OCI-LY1 (cell line): Measurements from ENCODE around the gene KLHDC4.
A peak's percentile ranks its signal among the peaks of the same experiment; 100 is the strongest.

ENCODE experiments used
- H2AFZ ChIP-seq: fragments of 200-600 bp; sonication (generic), shearing (Covaris generic); 2 replicates; pipeline ENCODE4 v1.6.0; 2014; ENCODE audit warnings: antibody characterized with exemption, mild to moderate bottlenecking, low read length
- H3F3A ChIP-seq: fragments of 200-600 bp; sonication (generic), shearing (Covaris generic); 2 replicates; pipeline ENCODE4 v1.6.0; 2014; ENCODE audit warnings: mild to moderate bottlenecking, antibody characterized with exemption, low read length, moderate library complexity; ENCODE audit not compliant: insufficient read depth
- H3K27ac ChIP-seq: fragments of 200-600 bp; sonication (generic); 2 replicates; pipeline ENCODE4 v1.5.1; 2014; ENCODE audit warnings: low read length, mixed run types, mild to moderate bottlenecking, low read depth; ENCODE audit not compliant: poor library complexity, severe bottlenecking
- H3K27me3 ChIP-seq: fragments of 200-600 bp; sonication (generic); 2 replicates; pipeline ENCODE4 v1.6.0; 2014; ENCODE audit warnings: antibody characterized with exemption, mild to moderate bottlenecking, low read length, moderate library complexity; ENCODE audit not compliant: insufficient read depth
- H3K36me3 ChIP-seq: fragments of 200-600 bp; sonication (generic); 2 replicates; pipeline ENCODE4 v1.6.1; 2014; ENCODE audit warnings: mild to moderate bottlenecking, antibody characterized with exemption, low read length, moderate library complexity, mixed read lengths; ENCODE audit not compliant: insufficient read depth
- H3K4me1 ChIP-seq: fragments of 200-600 bp; sonication (generic); 2 replicates; pipeline ENCODE4 v1.5.1; 2014; ENCODE audit warnings: mild to moderate bottlenecking, low read length, moderate library complexity; ENCODE audit not compliant: insufficient read depth, severe bottlenecking
- H3K4me2 ChIP-seq: fragments of 200-600 bp; sonication (generic), shearing (Covaris generic); 2 replicates; pipeline ENCODE4 v1.6.1; 2014; ENCODE audit warnings: low read length
- H3K4me3 ChIP-seq: fragments of 200-600 bp; sonication (generic); 2 replicates; pipeline ENCODE4 v1.5.1; 2014; ENCODE audit warnings: low read length, low read depth, mild to moderate bottlenecking, mixed read lengths; ENCODE audit not compliant: poor library complexity, severe bottlenecking
- H3K79me2 ChIP-seq: fragments of 200-600 bp; shearing (Covaris generic); 2 replicates; pipeline ENCODE4 v1.6.1; 2016; ENCODE audit warnings: mixed run types, low read length, mixed read lengths; ENCODE audit not compliant: insufficient read depth
- H3K9ac ChIP-seq: fragments of 200-600 bp; sonication (generic), shearing (Covaris generic); 2 replicates; pipeline ENCODE4 v1.6.1; 2014; ENCODE audit warnings: mild to moderate bottlenecking, low read length, mixed read lengths
- H3K9me2 ChIP-seq: fragments of 200-600 bp; sonication (generic), shearing (Covaris generic); 2 replicates; pipeline ENCODE4 v1.6.1; 2014; ENCODE audit warnings: low read depth, mild to moderate bottlenecking, low read length, mixed read lengths
- H3K9me3 ChIP-seq: fragments of 200-600 bp; shearing (Covaris generic); 2 replicates; pipeline ENCODE4 v1.6.1; 2014; ENCODE audit warnings: low read length, mixed read lengths
- H4K20me1 ChIP-seq: fragments of 200-600 bp; sonication (generic), shearing (Covaris generic); 2 replicates; pipeline ENCODE4 v1.6.0; 2016; ENCODE audit warnings: mild to moderate bottlenecking, low read length; ENCODE audit not compliant: insufficient read depth
- EZH2 ChIP-seq: fragments of 200-600 bp; sonication (generic), shearing (Covaris generic); IDR thresholded peaks from 2 replicates; pipeline ENCODE4 v1.8.0; 2017; ENCODE audit warnings: borderline replicate concordance, mixed run types, mild to moderate bottlenecking, antibody characterized with exemption, low read length, moderate library complexity, mixed read lengths
- TF ChIP-seq, protein P1 (sequence below): fragments of 200-600 bp; sonication (generic), shearing (Covaris generic); IDR thresholded peaks from 2 replicates; pipeline ENCODE4 v1.5.1; 2017; ENCODE audit warnings: mild to moderate bottlenecking, antibody characterized with exemption, low read length, moderate library complexity, mixed read lengths

The KLHDC4 gene

GRCh38 chr16:87739801-87740200, 26.0 kb downstream of the KLHDC4 start:
- Histone ChIP-seq H3K4me2 (no peak overlapping the region), H3K9me2 (no peaks in the 10 kb centered on the region), H3K36me3 (peaks cover 75% of the 10 kb centered on the region), H3K79me2 (peaks cover 14% of the 10 kb centered on the region; the same call in 1 of the 2 replicates), H3K9me3 (no peaks in the 10 kb centered on the region), H3K27me3 (no peaks in the 10 kb centered on the region), H3K9ac (no peak overlapping the region), H3K4me1 (peaks cover 26% of the 10 kb centered on the region), H3K27ac (peak overlapping the region; percentile 71), H3K4me3 (no peak overlapping the region), H3F3A (no peaks in the 10 kb centered on the region), H2AFZ (no peak overlapping the region), H4K20me1 (no peaks in the 10 kb centered on the region)
- TF ChIP-seq, protein P1, sequence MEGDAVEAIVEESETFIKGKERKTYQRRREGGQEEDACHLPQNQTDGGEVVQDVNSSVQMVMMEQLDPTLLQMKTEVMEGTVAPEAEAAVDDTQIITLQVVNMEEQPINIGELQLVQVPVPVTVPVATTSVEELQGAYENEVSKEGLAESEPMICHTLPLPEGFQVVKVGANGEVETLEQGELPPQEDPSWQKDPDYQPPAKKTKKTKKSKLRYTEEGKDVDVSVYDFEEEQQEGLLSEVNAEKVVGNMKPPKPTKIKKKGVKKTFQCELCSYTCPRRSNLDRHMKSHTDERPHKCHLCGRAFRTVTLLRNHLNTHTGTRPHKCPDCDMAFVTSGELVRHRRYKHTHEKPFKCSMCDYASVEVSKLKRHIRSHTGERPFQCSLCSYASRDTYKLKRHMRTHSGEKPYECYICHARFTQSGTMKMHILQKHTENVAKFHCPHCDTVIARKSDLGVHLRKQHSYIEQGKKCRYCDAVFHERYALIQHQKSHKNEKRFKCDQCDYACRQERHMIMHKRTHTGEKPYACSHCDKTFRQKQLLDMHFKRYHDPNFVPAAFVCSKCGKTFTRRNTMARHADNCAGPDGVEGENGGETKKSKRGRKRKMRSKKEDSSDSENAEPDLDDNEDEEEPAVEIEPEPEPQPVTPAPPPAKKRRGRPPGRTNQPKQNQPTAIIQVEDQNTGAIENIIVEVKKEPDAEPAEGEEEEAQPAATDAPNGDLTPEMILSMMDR, result no peak
- no peak for TF ChIP-seq EZH2

- TF ChIP-seq, protein P1, result no peak
- TF ChIP-seq EZH2, result no peak
- H2AFZ ChIP-seq, result no peak overlapping the region
- H3K9ac ChIP-seq, result no peak overlapping the region
- no peak overlapping the region for H3K4me2 ChIP-seq
- H3K27ac ChIP-seq, result peak overlapping the region; percentile 59
- H3K36me3 ChIP-seq, result peaks cover 63% of the 10 kb centered on the region
- no peaks in the 10 kb centered on the region for H3K27me3 ChIP-seq
- no peak overlapping the region for H3K4me3 ChIP-seq
- peaks cover 43% of the 10 kb centered on the region for H3K4me1 ChIP-seq
- H3K9me3 ChIP-seq, result no peaks in the 10 kb centered on the region
- no peaks in the 10 kb centered on the region for H3K9me2 ChIP-seq
- 0 out of 2 replicates have a peak, but pooled peaks cover 2% of the 10 kb centered on the region for H3K79me2 ChIP-seq
- no peaks in the 10 kb centered on the region for H3F3A ChIP-seq
- H4K20me1 ChIP-seq, result no peaks in the 10 kb centered on the region
Observed at GRCh38 chr16:87736008-87736382, 29.8 kb downstream of the KLHDC4 start.

GRCh38 chr16:87735270-87736007, 30.3 kb downstream of the KLHDC4 start:
- Histone ChIP-seq H3K79me2 (0 out of 2 replicates have a peak, but pooled peaks cover 2% of the 10 kb centered on the region), H3K4me2 (no peak overlapping the region), H3K4me3 (no peak overlapping the region), H3K27ac (peak overlapping the region; percentile 59), H3K9ac (no peak overlapping the region), H3K27me3 (no peaks in the 10 kb centered on the region), H4K20me1 (no peaks in the 10 kb centered on the region), H3K36me3 (peaks cover 62% of the 10 kb centered on the region), H3K4me1 (peaks cover 38% of the 10 kb centered on the region), H3K9me3 (no peaks in the 10 kb centered on the region), H3K9me2 (no peaks in the 10 kb centered on the region), H2AFZ (no peak overlapping the region), H3F3A (no peaks in the 10 kb centered on the region)
- no peak for TF ChIP-seq EZH2
- TF ChIP-seq, protein P1, result peak; percentile 17; the same call in 1 of the 2 replicates
